Stomach (tissue), 4 donors: ENCODE measurements around the gene SNRK.

Source experiments
- POLR2AphosphoS5 ChIP-seq, 3 donors: sonication (generic); formaldehyde crosslinking; IDR thresholded peaks; one replicate each; pipeline ENCODE4 v1.6.1; 2016; ENCODE audit warnings: antibody characterized with exemption in 3 of 3
- TF ChIP-seq, protein P1 (sequence below), 7 experiments: fragments of 450-650 bp in 4 of 7; fragments of 200-600 bp in 3 of 7; sonication (generic) in 3 of 7; IDR thresholded peaks; one replicate each; pipeline ENCODE4 v1.5.1; 2016 to 2019; ENCODE audit warnings: antibody characterized with exemption in 7 of 7, control low read depth in 2 of 7, mild to moderate bottlenecking in 1 of 7

DNA sequence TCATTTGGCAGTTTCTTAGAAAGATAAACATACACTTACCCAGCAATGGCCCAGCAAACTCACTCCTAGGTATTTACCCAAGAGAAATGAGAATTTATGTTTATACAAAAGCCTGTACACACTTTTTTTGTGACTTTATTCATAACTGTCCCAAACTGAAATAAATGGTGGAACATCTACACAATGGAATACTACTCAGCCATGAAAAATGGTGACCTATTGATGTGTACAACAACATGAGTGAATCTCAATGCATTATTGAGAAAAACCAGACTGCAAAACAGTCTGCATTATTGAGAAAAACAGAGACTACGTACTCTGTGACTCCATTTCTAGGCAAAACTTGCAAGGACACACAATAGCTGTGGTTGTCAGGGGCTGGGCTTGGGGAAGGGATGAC lies 37.2 kb downstream of the SNRK start:
- TF ChIP-seq, protein P1, sequence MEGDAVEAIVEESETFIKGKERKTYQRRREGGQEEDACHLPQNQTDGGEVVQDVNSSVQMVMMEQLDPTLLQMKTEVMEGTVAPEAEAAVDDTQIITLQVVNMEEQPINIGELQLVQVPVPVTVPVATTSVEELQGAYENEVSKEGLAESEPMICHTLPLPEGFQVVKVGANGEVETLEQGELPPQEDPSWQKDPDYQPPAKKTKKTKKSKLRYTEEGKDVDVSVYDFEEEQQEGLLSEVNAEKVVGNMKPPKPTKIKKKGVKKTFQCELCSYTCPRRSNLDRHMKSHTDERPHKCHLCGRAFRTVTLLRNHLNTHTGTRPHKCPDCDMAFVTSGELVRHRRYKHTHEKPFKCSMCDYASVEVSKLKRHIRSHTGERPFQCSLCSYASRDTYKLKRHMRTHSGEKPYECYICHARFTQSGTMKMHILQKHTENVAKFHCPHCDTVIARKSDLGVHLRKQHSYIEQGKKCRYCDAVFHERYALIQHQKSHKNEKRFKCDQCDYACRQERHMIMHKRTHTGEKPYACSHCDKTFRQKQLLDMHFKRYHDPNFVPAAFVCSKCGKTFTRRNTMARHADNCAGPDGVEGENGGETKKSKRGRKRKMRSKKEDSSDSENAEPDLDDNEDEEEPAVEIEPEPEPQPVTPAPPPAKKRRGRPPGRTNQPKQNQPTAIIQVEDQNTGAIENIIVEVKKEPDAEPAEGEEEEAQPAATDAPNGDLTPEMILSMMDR (IDR thresholded peaks at IDR 0.05), result no peak
- TF ChIP-seq POLR2AphosphoS5 (IDR thresholded peaks at IDR 0.05), result no peak
